ENCODE data around the gene ADM2.

Gene ADM2

GRCh38 chr22:50467773-50468440, 13.4 kb upstream of the ADM2 start:
- no peak for DNase-seq (ENCODE audit: low read depth)

GRCh38 chr22:50468626-50469025, 12.7 kb upstream of the ADM2 start:
- DNase-seq (ENCODE audit: low read depth): no peak

GRCh38 chr22:50469377-50470305, 11.7 kb upstream of the ADM2 start:
- peak; percentile 98 for DNase-seq (ENCODE audit: low read depth)

GRCh38 chr22:50470491-50470890, 10.9 kb upstream of the ADM2 start:
- no peak for DNase-seq (ENCODE audit: low read depth)

- DNase-seq (ENCODE audit: low read depth): no peak
Measured at GRCh38 chr22:50471197-50471847, 10.0 kb upstream of the ADM2 start.

GRCh38 chr22:50471962-50472361, 9.4 kb upstream of the ADM2 start:
- DNase-seq (ENCODE audit: low read depth): no peak

- DNase-seq (ENCODE audit: low read depth): no peak
Measured at GRCh38 chr22:50473088-50473487, 8.3 kb upstream of the ADM2 start.

- no peak for DNase-seq (ENCODE audit: low read depth)
Measured at GRCh38 chr22:50473855-50474671, 7.3 kb upstream of the ADM2 start.

- DNase-seq (ENCODE audit: low read depth): peak; percentile 85
Measured at GRCh38 chr22:50474710-50475651, 6.4 kb upstream of the ADM2 start, which contains the start of gene SBF1. Gene SBF1, minus strand, starts transcription at chr22:50475035. Its CDS starts 195 bp downstream, at chr22:50474840.

- DNase-seq (ENCODE audit: low read depth): no peak
Measured at GRCh38 chr22:50475652-50476002, 5.7 kb upstream of the ADM2 start.

GRCh38 chr22:50476868-50477267, 4.5 kb upstream of the ADM2 start:
- no peak for DNase-seq (ENCODE audit: low read depth)

- no peak for DNase-seq (ENCODE audit: low read depth)
Measured at GRCh38 chr22:50477923-50478322, 3.4 kb upstream of the ADM2 start.

- DNase-seq (ENCODE audit: low read depth): no peak
Measured at GRCh38 chr22:50479721-50480120, 1.6 kb upstream of the ADM2 start.

- no peak for DNase-seq (ENCODE audit: low read depth)
Measured at GRCh38 chr22:50481045-50481439, 301 bp upstream of the ADM2 start.

GRCh38 chr22:50482107-50483074, 1.0 kb downstream of the ADM2 start:
- DNase-seq (ENCODE audit: low read depth): no peak

GRCh38 chr22:50483106-50483505, 1.8 kb downstream of the ADM2 start:
- DNase-seq (ENCODE audit: low read depth): no peak

GRCh38 chr22:50483556-50483955, 2.2 kb downstream of the ADM2 start:
- no peak for DNase-seq (ENCODE audit: low read depth)

GRCh38 chr22:50483977-50484853, 2.9 kb downstream of the ADM2 start:
- no peak for DNase-seq (ENCODE audit: low read depth)
